ENCODE measurements around the gene AGPAT3. TPM values are rescaled to one million over a fixed set of nuclear protein-coding genes. Genes with fewer than 3 reads are reported as not detected.

The AGPAT3 gene
- total and polyA plus RNA-seq, 2 donors (not counting 3 experiments of a cell fraction or from before 2014, with no cell fraction given) = 39.9 to 76.7 TPM

GRCh38 chr21:43981871-43982210 lies 116.8 kb downstream of the AGPAT3 start:
- H2AFZ ChIP-seq (ENCODE audit: low read depth, low read length) = no peak overlapping the region
- H3K4me1 ChIP-seq (ENCODE audit: control insufficient read depth, extremely low read depth, insufficient read depth, low read length) = no peaks in the 10 kb centered on the region
- no peak overlapping the region for H3K9ac ChIP-seq (replicated peaks; ENCODE audit: extremely low read depth, insufficient read depth, low read length)
- CTCF ChIA-PET = interaction anchor here (1.5 kb wide), 1 partner anchor 163 kb away, joined by 3 read pairs; no protein-coding TSS in a partner anchor
- dilution Hi-C loops (cut with MboI; ENCODE audit: extremely low pct_ligation_motif_present, low sequenced_read_pairs) (no loop called here), intact Hi-C loops (cut with micrococcal nuclease) (no loop called here)
- no peak for FAIRE-seq
- no peaks in the 10 kb centered on the region for H3K9me3 ChIP-seq (replicated peaks; ENCODE audit: control insufficient read depth, insufficient read depth, low read length)
- no peak overlapping the region for H3K4me2 ChIP-seq (ENCODE audit: insufficient read depth, low read length)
- no peaks in the 10 kb centered on the region for H3K79me2 ChIP-seq (ENCODE audit: control insufficient read depth, insufficient read depth, low read length)
- no TSS peak for BruUV-seq (replicated peaks)
- no peaks in the 10 kb centered on the region for H4K20me1 ChIP-seq (replicated peaks; ENCODE audit: control insufficient read depth, extremely low read depth, insufficient read depth, low read length)
- POLR2A ChIA-PET = no interaction called here
- H3K36me3 ChIP-seq (ENCODE audit: control insufficient read depth in 2 of 2, extremely low read depth in 1 of 2, insufficient read depth in 2 of 2, low read length in 2 of 2) = peaks cover 0 to 10% of the 10 kb centered on the region in 2 experiments
- no peak overlapping the region for H3K4me3 ChIP-seq (replicated peaks in 1 of 3; ENCODE audit: insufficient read depth in 1 of 3, low read depth in 1 of 3, low read length in 3 of 3)
- H3K9me1 ChIP-seq (replicated peaks; ENCODE audit: control insufficient read depth, extremely low read depth, insufficient read depth, low read length) = no peaks in the 10 kb centered on the region
- H3K27ac ChIP-seq (ENCODE audit: insufficient read depth, low read depth, low read length) = no peak overlapping the region
- TF ChIP-seq, protein P1, sequence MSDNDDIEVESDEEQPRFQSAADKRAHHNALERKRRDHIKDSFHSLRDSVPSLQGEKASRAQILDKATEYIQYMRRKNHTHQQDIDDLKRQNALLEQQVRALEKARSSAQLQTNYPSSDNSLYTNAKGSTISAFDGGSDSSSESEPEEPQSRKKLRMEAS (IDR thresholded peaks at IDR 0.05; ENCODE audit: insufficient read depth, insufficient read length) = no peak
- no peak for TF ChIP-seq EZH2 (IDR thresholded peaks at IDR 0.05; ENCODE audit: borderline replicate concordance, low read depth, low read length, severe bottlenecking)
- H3K27me3 ChIP-seq (ENCODE audit: control insufficient read depth in 2 of 2, insufficient read depth in 2 of 2, low read length in 2 of 2) = peaks cover 3 to 4% of the 10 kb centered on the region in 2 experiments
- DNase-seq (ENCODE audit: low read depth, low spot score) = no peak

- Histone ChIP-seq H3K27ac (ENCODE audit: insufficient read depth, low read depth, low read length) (no peak overlapping the region), H3K9me3 (replicated peaks; ENCODE audit: control insufficient read depth, insufficient read depth, low read length) (no peaks in the 10 kb centered on the region), H2AFZ (ENCODE audit: low read depth, low read length) (no peak overlapping the region), H3K9me1 (replicated peaks; ENCODE audit: control insufficient read depth, extremely low read depth, insufficient read depth, low read length) (no peaks in the 10 kb centered on the region), H3K4me1 (ENCODE audit: control insufficient read depth, extremely low read depth, insufficient read depth, low read length) (no peaks in the 10 kb centered on the region), H3K4me3 (replicated peaks in 1 of 3; ENCODE audit: insufficient read depth in 1 of 3, low read depth in 1 of 3, low read length in 3 of 3) (no peak overlapping the region), H3K27me3 (ENCODE audit: control insufficient read depth in 2 of 2, insufficient read depth in 2 of 2, low read length in 2 of 2) (peaks cover 3 to 4% of the 10 kb centered on the region in 2 experiments), H3K36me3 (ENCODE audit: control insufficient read depth in 2 of 2, extremely low read depth in 1 of 2, insufficient read depth in 2 of 2, low read length in 2 of 2) (peaks cover 0 to 10% of the 10 kb centered on the region in 2 experiments), H3K4me2 (ENCODE audit: insufficient read depth, low read length) (no peak overlapping the region), H3K9ac (replicated peaks; ENCODE audit: extremely low read depth, insufficient read depth, low read length) (no peak overlapping the region), H4K20me1 (replicated peaks; ENCODE audit: control insufficient read depth, extremely low read depth, insufficient read depth, low read length) (no peaks in the 10 kb centered on the region), H3K79me2 (ENCODE audit: control insufficient read depth, insufficient read depth, low read length) (no peaks in the 10 kb centered on the region)
- TF ChIP-seq POLR2A (IDR thresholded peaks at IDR 0.05; ENCODE audit: low read depth, low read length) (no peak), MYC (IDR thresholded peaks at IDR 0.05; ENCODE audit: low read depth, low read length) (no peak), POLR2AphosphoS5 (IDR thresholded peaks at IDR 0.05; ENCODE audit: insufficient read depth, low read depth, low read length) (no peak)
- POLR2A ChIA-PET = no interaction called here
- no peak for FAIRE-seq
- BruUV-seq (replicated peaks) = no TSS peak
- intact Hi-C loops (cut with micrococcal nuclease) = no loop called here
- CTCF ChIA-PET = no interaction called here
- no peak for DNase-seq (ENCODE audit: low read depth, low spot score)
- dilution Hi-C loops (cut with MboI; ENCODE audit: extremely low pct_ligation_motif_present, low sequenced_read_pairs) = no loop called here
Observed at GRCh38 chr21:43982489-43983078, 117.6 kb downstream of the AGPAT3 start.
